Naive thymus-derived CD8-positive, alpha-beta T cell (primary cell): ENCODE data around the gene SLC6A6. TPM values are rescaled to one million over a fixed set of nuclear protein-coding genes. Genes with fewer than 3 reads are reported as not detected.
A peak's percentile ranks its signal among the peaks of the same experiment; 100 is the strongest.

Experiments used
- ATAC-seq, 2 donors: fragments of 150-1000 bp; cut with Tn5 transposase in 1 of 2; sonication (Bioruptor Pico), chemical (Tn5 transposase) in 1 of 2; 1 replicate in 1 of 2; 2 replicates in 1 of 2; pipeline ENCODE4 v1.10.0; 2021; ENCODE audit warnings: mild to moderate bottlenecking in 2 of 2, moderate library complexity in 2 of 2
- POLR2A ChIA-PET: fragments of 350-600 bp; sonication (Branson Sonifier 250); formaldehyde crosslinking; loops from one replicate; lab custom pipeline; 2021; ENCODE audit warnings: antibody characterized with exemption; lab: Charles Lee
- DNase-seq, 10 donors: peaks; one replicate each; pipeline versions ENCODE4 v3.0.0 to v3.0.0-alpha.2; 2020 to 2022
- H3K27ac Mint-ChIP-seq, 10 donors: one replicate each; pipeline ENCODE4 v1.8.0; 2020 to 2022; ENCODE audit warnings: mild to moderate bottlenecking in 10 of 10, mixed read lengths in 10 of 10, moderate library complexity in 4 of 10, inconsistent platforms in 1 of 10
- H3K27me3 Mint-ChIP-seq, 5 donors: one replicate each; pipeline ENCODE4 v1.8.0; 2021 to 2022; ENCODE audit warnings: mixed read lengths in 5 of 5
- H3K36me3 Mint-ChIP-seq, 3 donors: one replicate each; pipeline ENCODE4 v1.8.0; 2020 to 2022; ENCODE audit warnings: mixed read lengths in 3 of 3, mild to moderate bottlenecking in 2 of 3, inconsistent platforms in 1 of 3
- H3K4me1 Mint-ChIP-seq, 4 donors: one replicate each; pipeline ENCODE4 v1.8.0; 2021 to 2022; ENCODE audit warnings: mixed read lengths in 4 of 4
- H3K4me3 Mint-ChIP-seq, 10 donors: one replicate each; pipeline ENCODE4 v1.8.0; 2020 to 2022; ENCODE audit warnings: mild to moderate bottlenecking in 10 of 10, mixed read lengths in 10 of 10, moderate library complexity in 6 of 10, inconsistent platforms in 1 of 10
- H3K9me3 Mint-ChIP-seq, 9 donors: one replicate each; pipeline ENCODE4 v1.8.0; 2020 to 2022; ENCODE audit warnings: mixed read lengths in 9 of 9, mild to moderate bottlenecking in 3 of 9, inconsistent platforms in 1 of 9, moderate library complexity in 1 of 9
- polyA plus RNA-seq, 3 donors: library from polyadenylated mRNA; unstranded; fragments of 300-500 nt; fragmentation: Illumina TruSeq; gene quantifications; one replicate each; pipeline ENCODE4 v1.2.3, GENCODE V29; 2021
- total RNA-seq, 8 experiments: library from RNA in 2 of 8; stranded (reverse) in 2 of 8; gene quantifications; one replicate each; pipeline ENCODE4 v1.2.3 and lab custom pipeline; 2021 to 2026

SLC6A6 gene
- total and polyA plus RNA-seq, 5 experiments from 2014 or later = 2.1 to 43.7 (median 5.0) TPM

DNA sequence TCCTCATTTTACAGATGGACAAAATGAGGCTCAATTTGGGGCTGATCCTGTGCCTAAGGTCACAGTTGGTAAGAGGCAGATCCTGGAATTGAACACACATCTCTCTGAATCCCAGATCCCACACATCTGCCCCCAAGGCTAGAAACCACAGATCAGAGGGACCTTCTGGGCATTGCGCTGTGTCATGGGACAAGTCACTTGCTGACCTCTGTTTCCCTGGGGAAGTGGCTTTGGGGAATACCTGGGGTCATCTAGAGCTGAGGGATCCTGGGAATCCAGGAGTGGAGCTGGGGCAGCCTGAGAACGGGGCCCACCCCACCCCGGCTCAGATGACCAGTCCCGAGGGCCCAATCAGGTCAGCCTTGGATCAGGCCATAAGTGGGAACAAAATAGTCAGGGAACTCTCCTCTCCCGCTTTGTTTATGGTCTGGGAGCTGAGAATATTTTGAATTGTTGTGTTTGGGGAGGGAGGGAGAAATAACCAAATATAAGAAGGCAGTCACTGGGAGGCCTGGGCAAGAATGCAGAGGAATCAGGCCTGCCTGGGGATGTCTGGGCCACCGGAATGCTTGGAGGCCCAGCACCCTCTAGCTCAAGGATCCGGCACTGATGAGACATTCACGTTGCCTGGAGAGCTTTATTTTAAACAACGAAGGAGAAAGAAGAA is 8.8 kb upstream of the SLC6A6 start:
- ATAC-seq (no peak), DNase-seq (no peak)
- Mint-ChIP-seq H3K36me3 (no peaks in the 10 kb centered on the region), H3K27ac (peak overlapping the region in 3 of 10 donors; percentile 53 to 83 (median 80)), H3K4me1 (peaks cover 10 to 18% (median 13%) of the 10 kb centered on the region in 4 donors), H3K27me3 (no peaks in the 10 kb centered on the region), H3K4me3 (no peak overlapping the region), H3K9me3 (no peaks in the 10 kb centered on the region)
- POLR2A ChIA-PET = no interaction called here

DNA sequence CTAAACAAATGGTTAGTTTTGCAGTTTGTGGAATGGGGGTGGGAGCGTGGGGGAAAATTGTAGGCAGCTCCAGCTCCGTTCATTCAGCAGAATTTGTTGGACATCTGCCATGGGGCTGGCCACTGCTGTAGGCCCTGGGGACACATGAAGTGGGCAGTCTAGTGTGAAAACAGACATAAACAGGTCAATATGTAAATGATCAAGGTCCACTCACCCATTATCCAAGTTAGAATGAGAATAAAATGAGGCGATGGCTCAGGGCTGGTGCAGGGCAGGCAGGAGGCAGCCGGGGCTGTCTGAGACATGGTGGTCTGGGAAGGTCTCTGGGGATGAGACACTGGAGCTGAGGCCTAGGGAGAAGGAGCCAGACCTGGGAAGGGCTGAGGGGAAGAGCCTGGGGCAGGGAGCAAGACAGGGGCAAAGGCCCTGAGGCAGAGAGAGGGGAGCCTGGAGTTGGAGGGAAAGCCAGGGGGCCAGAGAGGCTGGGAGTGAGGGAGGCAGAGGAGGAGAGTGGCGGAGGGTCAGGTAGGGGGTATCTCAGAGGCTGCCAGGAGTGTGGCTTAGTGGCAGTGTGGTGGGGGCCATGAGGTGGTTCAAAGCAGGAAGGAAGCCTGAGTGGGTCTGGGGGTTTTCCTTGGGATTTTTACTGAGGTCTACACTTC is 6.2 kb upstream of the SLC6A6 start:
- no peaks in the 10 kb centered on the region for H3K27me3 Mint-ChIP-seq
- H3K4me3 Mint-ChIP-seq = no peak overlapping the region
- POLR2A ChIA-PET = no interaction called here
- peaks cover 10 to 19% (median 13%) of the 10 kb centered on the region in 4 donors for H3K4me1 Mint-ChIP-seq
- no peak for DNase-seq
- H3K27ac Mint-ChIP-seq = peak overlapping the region in 1 of 10 donors; percentile 51
- no peaks in the 10 kb centered on the region for H3K36me3 Mint-ChIP-seq
- H3K9me3 Mint-ChIP-seq = no peaks in the 10 kb centered on the region
- no peak for ATAC-seq

DNA sequence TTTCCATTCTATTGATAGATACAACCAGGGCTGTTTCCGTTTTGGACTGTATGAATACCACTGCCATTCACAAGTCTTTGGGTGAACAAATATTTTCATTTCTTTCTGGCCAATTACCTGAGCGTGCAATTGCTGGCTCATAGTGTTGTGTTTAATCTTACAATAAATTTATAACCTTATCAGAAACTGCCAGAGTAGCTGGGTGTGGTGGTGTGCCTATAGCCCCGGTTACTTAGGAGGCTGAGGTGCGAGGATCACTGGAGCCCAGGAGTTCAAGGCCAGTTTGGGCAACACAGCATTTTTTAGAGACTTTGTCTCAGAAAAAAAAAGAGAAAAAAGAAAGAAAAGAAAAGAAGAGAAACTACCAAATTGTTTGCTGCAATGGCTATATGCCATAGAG is 5.4 kb upstream of the SLC6A6 start:
- H3K4me3 Mint-ChIP-seq = no peak overlapping the region
- H3K36me3 Mint-ChIP-seq = no peaks in the 10 kb centered on the region
- H3K27me3 Mint-ChIP-seq = no peaks in the 10 kb centered on the region
- peak overlapping the region in 7 of 10 donors; percentile 3 to 89 (median 66) for H3K27ac Mint-ChIP-seq
- ATAC-seq (no peak), DNase-seq (no peak)
- POLR2A ChIA-PET = no interaction called here
- peaks cover 11 to 25% (median 17%) of the 10 kb centered on the region in 4 donors for H3K4me1 Mint-ChIP-seq
- H3K9me3 Mint-ChIP-seq = no peaks in the 10 kb centered on the region

DNA sequence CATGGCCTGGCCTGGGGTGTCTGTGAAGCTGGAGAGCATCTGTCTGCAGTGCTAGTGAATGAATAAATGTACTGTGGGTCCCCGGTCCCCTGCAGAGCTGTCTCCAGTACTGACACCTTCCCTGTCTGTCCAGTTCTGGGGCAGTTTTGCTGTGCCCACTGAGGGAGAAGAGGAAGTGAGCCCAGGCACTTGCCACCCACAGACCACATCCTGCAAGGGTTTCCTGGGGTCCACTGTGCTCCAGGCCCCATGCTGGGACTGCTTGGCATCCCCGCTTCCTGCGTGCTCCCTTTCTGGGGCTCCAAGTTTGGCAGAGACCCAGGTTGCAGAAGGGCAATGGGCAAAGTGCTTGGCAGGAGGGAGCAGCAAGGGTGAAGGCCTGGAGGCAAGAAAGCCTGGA is 4.9 kb upstream of the SLC6A6 start:
- POLR2A ChIA-PET = no interaction called here
- Mint-ChIP-seq H3K36me3 (no peaks in the 10 kb centered on the region), H3K27me3 (no peaks in the 10 kb centered on the region), H3K9me3 (no peaks in the 10 kb centered on the region), H3K27ac (peak overlapping the region in 7 of 10 donors; percentile 3 to 89 (median 66)), H3K4me3 (no peak overlapping the region), H3K4me1 (peaks cover 11 to 27% (median 18%) of the 10 kb centered on the region in 4 donors)
- ATAC-seq (no peak), DNase-seq (no peak)

DNA sequence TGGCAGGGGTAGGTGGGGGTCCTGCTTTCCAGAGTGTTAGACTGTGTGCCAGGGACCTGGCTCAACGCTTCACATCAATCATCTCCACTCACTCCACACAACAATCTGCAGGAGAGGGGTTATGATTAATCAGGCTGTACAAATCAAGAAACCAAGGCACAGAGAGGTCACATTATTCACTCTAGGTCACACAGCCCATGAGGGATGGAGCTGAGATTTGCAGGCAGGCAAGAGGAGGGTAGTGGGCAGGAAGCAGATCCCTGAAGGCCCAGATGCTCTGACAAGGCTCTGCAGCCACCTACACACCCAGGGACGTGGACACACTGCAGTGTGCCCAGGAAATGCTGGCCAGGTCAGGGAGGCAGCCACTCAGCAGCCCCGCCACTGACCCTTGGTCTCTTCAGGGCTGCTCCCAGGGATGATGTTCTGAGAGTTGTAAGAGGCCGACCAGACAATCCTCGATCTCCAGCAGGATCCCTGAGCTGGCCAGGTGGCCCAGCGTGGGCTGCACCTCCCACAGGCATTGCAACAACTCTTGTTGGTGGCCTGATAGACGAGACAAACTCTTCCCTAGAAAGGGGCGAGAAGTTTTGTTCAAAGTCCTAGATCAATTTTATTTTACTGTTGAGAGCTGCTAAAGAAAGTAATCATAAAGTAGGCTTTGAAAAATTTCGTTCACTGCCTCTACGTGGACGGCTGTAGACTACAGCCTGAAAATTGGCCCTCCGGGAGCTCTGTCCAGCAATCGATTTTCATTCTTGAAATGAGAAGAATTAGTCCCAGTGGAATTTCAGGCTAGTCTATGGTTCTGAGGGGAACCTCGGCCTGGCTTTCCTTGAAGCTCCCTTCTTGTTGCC is 4.2 kb upstream of the SLC6A6 start:
- ATAC-seq (no peak), DNase-seq (no peak)
- H3K27me3 Mint-ChIP-seq = no peaks in the 10 kb centered on the region
- H3K27ac Mint-ChIP-seq = peak overlapping the region in 5 of 10 donors; percentile 7 to 66 (median 37)
- POLR2A ChIA-PET = no interaction called here
- H3K4me1 Mint-ChIP-seq = peaks cover 16 to 29% (median 21%) of the 10 kb centered on the region in 4 donors
- H3K36me3 Mint-ChIP-seq = no peaks in the 10 kb centered on the region
- H3K9me3 Mint-ChIP-seq = no peaks in the 10 kb centered on the region
- H3K4me3 Mint-ChIP-seq = no peak overlapping the region

DNA sequence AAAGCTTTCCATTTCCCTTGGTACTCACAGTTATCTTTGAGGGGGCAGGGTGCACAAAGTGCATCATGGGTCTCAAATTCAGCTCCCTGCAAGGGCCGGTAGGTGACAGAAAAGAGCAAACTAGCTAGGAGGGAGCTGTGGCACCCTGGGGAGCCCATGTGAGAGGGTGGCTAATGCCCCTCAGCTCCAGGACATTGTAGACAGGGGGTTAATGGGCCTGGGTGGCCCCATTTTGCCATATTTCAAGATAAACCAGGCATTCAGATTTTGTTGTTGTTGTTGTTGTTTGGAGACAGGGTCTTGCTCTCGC is 3.7 kb upstream of the SLC6A6 start:
- DNase-seq (no peak), ATAC-seq (no peak)
- POLR2A ChIA-PET = no interaction called here
- Mint-ChIP-seq H3K4me3 (no peak overlapping the region), H3K36me3 (no peaks in the 10 kb centered on the region), H3K27ac (peak overlapping the region in 5 of 10 donors; percentile 6 to 66 (median 37)), H3K4me1 (peaks cover 19 to 33% (median 24%) of the 10 kb centered on the region in 4 donors), H3K27me3 (no peaks in the 10 kb centered on the region), H3K9me3 (no peaks in the 10 kb centered on the region)

DNA sequence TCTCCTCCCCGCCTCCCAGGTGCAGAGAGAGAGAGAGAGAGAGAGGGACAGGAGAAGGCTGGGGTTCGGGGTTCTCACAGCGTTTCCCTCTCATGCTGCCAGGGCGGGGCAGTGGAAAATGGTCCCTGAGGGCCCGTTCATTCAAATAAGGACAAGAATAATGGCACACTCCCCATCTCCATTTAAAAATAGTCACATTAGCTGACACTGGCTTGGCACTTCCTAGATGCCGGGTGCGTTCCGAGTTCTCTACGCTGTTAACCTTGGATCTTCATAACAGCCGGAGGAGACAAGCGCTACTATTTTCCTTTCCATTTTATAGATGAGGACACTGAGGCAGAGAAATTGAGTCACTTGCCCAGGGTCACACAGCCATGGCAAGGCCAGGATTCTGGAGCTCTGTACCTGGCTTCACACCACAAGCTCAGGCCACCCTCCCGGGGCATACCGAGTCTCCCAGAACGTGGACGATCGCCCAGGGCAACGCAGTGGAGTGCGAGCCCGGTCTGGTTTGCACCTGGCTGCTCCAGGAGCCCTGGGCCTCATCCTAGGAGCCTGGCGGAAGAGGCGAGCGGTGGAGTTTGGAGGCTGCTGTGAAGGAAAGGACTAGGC is 608 bp upstream of the SLC6A6 start:
- H3K36me3 Mint-ChIP-seq = peaks cover 0 to 2% (median 0%) of the 10 kb centered on the region in 3 donors
- H3K9me3 Mint-ChIP-seq = no peaks in the 10 kb centered on the region
- H3K27me3 Mint-ChIP-seq = no peaks in the 10 kb centered on the region
- peak overlapping the region; percentile 85 to 99 (median 96) for H3K4me3 Mint-ChIP-seq
- peaks cover 25 to 59% (median 52%) of the 10 kb centered on the region in 4 donors for H3K4me1 Mint-ChIP-seq
- H3K27ac Mint-ChIP-seq = peak overlapping the region; percentile 92 to 99 (median 97)
- DNase-seq = no peak
- POLR2A ChIA-PET = interaction anchor here (1.1 to 4.7 kb wide), 15 partner anchors 9 to 535 kb away, joined by 3 to 108 read pairs (median 6); partner anchors contain the start of genes CCDC174, LSM3 and XPC
- no peak for ATAC-seq

DNA sequence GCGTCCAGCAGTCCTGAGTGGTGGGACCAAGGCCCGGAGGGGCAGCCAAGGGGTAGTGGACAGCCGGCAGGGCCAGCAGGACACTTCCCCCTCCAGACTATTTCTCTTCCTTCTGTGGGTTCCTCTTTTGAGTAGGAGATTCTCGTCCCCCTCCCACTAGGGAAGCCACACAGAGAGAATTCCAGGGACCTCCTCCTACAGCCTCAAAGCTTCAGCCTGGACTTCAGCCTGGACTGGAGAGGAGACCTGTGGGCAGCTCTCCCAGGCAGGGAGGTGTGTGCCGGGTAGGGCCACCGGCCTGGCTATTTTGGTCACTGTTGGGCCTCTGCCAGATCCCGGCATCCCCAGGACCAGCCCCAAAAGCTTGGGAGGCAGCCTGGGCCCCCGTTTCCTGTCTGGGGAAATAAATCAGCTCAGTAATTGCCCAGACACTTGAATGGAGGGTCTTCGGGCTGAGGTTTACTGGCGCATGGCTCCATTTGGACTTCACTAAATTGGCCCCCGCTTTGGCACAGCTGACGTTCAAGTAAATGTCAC is 1.3 kb downstream of the SLC6A6 start:
- ATAC-seq (no peak), DNase-seq (no peak)
- peaks cover 0 to 10% (median 4%) of the 10 kb centered on the region in 3 donors for H3K36me3 Mint-ChIP-seq
- POLR2A ChIA-PET = interaction anchor here (2.0 to 4.7 kb wide), 2 partner anchors 23 to 28 kb away, joined by 6 to 108 read pairs; no protein-coding TSS in a partner anchor
- H3K4me1 Mint-ChIP-seq = peaks cover 24 to 57% (median 49%) of the 10 kb centered on the region in 4 donors
- H3K27ac Mint-ChIP-seq = peak overlapping the region; percentile 19 to 99 (median 96)
- peak overlapping the region; percentile 85 to 99 (median 97) for H3K4me3 Mint-ChIP-seq
- H3K9me3 Mint-ChIP-seq = no peaks in the 10 kb centered on the region
- no peaks in the 10 kb centered on the region for H3K27me3 Mint-ChIP-seq

DNA sequence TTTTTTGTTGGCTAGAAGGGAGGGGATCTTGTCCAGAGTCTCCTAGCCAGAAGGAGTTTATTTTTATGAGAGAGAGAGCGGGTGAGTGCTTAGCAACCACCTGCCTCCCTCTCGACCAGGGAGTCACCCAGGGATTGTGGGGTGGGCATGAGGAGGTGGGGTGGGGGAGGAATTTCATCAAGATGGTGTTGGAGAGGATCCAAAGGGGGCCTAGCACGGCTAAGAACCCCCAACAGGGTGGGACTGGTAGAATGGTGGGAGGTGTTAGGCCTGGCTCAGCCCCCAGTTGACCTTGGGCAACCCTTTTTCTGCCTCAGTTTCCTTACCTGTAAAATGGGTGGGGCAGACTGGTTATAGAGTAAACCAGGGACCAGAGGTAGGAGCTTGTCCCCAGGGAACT is 1.8 kb downstream of the SLC6A6 start:
- ATAC-seq (no peak), DNase-seq (no peak)
- H3K9me3 Mint-ChIP-seq = no peaks in the 10 kb centered on the region
- peak overlapping the region; percentile 85 to 99 (median 97) for H3K4me3 Mint-ChIP-seq
- H3K36me3 Mint-ChIP-seq = peaks cover 0 to 10% (median 4%) of the 10 kb centered on the region in 3 donors
- POLR2A ChIA-PET = interaction anchor here (2.0 to 4.7 kb wide), 2 partner anchors 23 to 27 kb away, joined by 6 to 108 read pairs; no protein-coding TSS in a partner anchor
- H3K4me1 Mint-ChIP-seq = peaks cover 24 to 57% (median 50%) of the 10 kb centered on the region in 4 donors
- peak overlapping the region in 9 of 10 donors; percentile 19 to 99 (median 56) for H3K27ac Mint-ChIP-seq
- H3K27me3 Mint-ChIP-seq = no peaks in the 10 kb centered on the region

DNA sequence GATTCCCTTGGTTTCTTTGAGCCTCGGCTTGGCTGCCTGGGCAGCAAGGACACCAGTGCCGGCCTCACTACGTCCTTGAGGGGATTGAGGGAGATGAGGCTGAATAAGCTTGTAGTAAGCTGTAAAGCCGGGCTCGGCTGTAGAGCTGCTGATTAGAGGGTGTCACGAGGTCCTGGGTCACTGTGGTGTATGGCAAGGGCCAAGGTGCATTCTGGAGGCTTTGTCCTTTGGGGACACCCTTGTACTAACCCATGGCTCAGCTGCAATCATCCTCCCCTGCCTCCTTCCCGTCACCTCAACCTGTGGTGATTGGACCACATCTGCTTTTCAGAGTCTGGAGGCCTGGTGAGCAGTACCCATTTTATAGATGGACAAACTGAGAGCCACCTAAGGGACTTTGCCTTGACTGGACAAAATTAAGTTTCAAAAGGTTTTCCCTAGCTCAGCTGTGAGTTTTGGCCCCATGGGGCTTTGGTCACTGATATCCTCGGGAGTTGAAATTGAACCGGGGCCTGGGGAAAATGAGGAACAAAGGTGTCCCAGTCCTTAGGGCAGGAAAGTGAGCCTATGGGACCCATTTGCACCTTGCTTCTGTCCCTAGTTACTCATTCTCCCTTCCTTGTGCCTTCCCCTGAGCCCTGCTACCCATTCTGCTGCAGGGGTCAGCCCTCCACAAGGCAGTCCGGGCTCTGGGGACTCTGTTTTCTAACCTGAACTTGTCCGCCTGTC is 2.4 kb downstream of the SLC6A6 start:
- POLR2A ChIA-PET = interaction anchor here (1.1 to 4.7 kb wide), 4 partner anchors 18 to 27 kb away, joined by 3 to 108 read pairs (median 4); no protein-coding TSS in a partner anchor
- H3K9me3 Mint-ChIP-seq = no peaks in the 10 kb centered on the region
- DNase-seq (no peak), ATAC-seq (no peak)
- peaks cover 24 to 62% (median 52%) of the 10 kb centered on the region in 4 donors for H3K4me1 Mint-ChIP-seq
- H3K4me3 Mint-ChIP-seq = peak overlapping the region; percentile 6 to 99 (median 90)
- peaks cover 0 to 15% (median 4%) of the 10 kb centered on the region in 3 donors for H3K36me3 Mint-ChIP-seq
- no peaks in the 10 kb centered on the region for H3K27me3 Mint-ChIP-seq
- H3K27ac Mint-ChIP-seq = peak overlapping the region in 9 of 10 donors; percentile 26 to 98 (median 48)
